B cell (primary cell): ENCODE results near the gene DCTN3. TPM values are rescaled to one million over a fixed set of nuclear protein-coding genes. Genes with fewer than 3 reads are reported as not detected.

Experiments used
- ATAC-seq: fragments of 200-7000 bp; cut with Tn5 transposase; one replicate; pipeline ENCODE4 v1.10.0; 2021; ENCODE audit warnings: low read depth, mild to moderate bottlenecking, moderate number of reproducible peaks, moderate library complexity
- CTCF ChIA-PET: fragments of 350-600 bp; sonication (Branson Sonifier 250); formaldehyde crosslinking; loops from one replicate; lab custom pipeline; 2021; ENCODE audit warnings: antibody characterized with exemption, inconsistent platforms; lab: Charles Lee
- POLR2A ChIA-PET: fragments of 350-600 bp; sonication (Branson Sonifier 250); formaldehyde crosslinking; loops from one replicate; lab custom pipeline; 2021; ENCODE audit warnings: antibody characterized with exemption; lab: Charles Lee
- DNase-seq: peaks from one replicate; pipeline ENCODE4 v3.0.0; 2013
- H2AFZ ChIP-seq: 2 replicates; pipeline ENCODE4 v1.6.1; 2012; ENCODE audit warnings: mild to moderate bottlenecking, low read depth, low read length; ENCODE audit not compliant: insufficient read depth, poor library complexity, severe bottlenecking
- H3K27ac ChIP-seq, 2 donors: 1 replicate in 1 of 2; 2 replicates in 1 of 2; pipeline ENCODE4 v1.5.1; 2012 to 2013; ENCODE audit warnings: low read length in 2 of 2, mild to moderate bottlenecking in 2 of 2, moderate library complexity in 1 of 2
- H3K27me3 ChIP-seq, 4 experiments: fragments of 200-600 bp in 1 of 4; sonication (generic) in 1 of 4; replicated peaks in 1 of 4; 1 replicate in 2 of 4; 2 replicates in 2 of 4; pipeline versions ENCODE4 v1.6.1 to v1.7.0; 2013 to 2016; ENCODE audit warnings: low read length in 3 of 4, mild to moderate bottlenecking in 2 of 4, mixed read lengths in 1 of 4, moderate library complexity in 1 of 4; ENCODE audit not compliant: insufficient read depth in 4 of 4, control insufficient read depth in 3 of 4; ENCODE audit errors: control extremely low read depth in 1 of 4
- H3K36me3 ChIP-seq, 2 experiments: replicated peaks in 1 of 2; 1 replicate in 1 of 2; 2 replicates in 1 of 2; pipeline versions ENCODE4 v1.6.1 to v1.7.1; 2013; ENCODE audit warnings: low read length in 1 of 2; ENCODE audit not compliant: insufficient read depth in 2 of 2, control insufficient read depth in 1 of 2; ENCODE audit errors: control extremely low read depth in 1 of 2, extremely low read depth in 1 of 2
- H3K4me1 ChIP-seq, 2 donors: fragments of 200-600 bp in 1 of 2; sonication (generic) in 1 of 2; 1 replicate in 1 of 2; 2 replicates in 1 of 2; pipeline versions ENCODE4 v1.5.1 to v1.6.1; 2013 to 2017; ENCODE audit warnings: low read length in 2 of 2; ENCODE audit not compliant: control insufficient read depth in 2 of 2, insufficient read depth in 2 of 2
- H3K4me2 ChIP-seq: replicated peaks from 2 replicates; pipeline ENCODE3; 2012; ENCODE audit warnings: mild to moderate bottlenecking, low read depth, low read length; ENCODE audit not compliant: poor library complexity, severe bottlenecking
- H3K4me3 ChIP-seq, 5 experiments: fragments of 200-600 bp in 1 of 5; sonication (generic) in 1 of 5; 1 replicate in 3 of 5; 2 replicates in 2 of 5; pipeline versions ENCODE4 v1.5.1 to v1.7.0; 2011 to 2016; ENCODE audit warnings: low read length in 4 of 5, mild to moderate bottlenecking in 4 of 5, low read depth in 2 of 5, control low read depth in 1 of 5, moderate library complexity in 1 of 5; ENCODE audit not compliant: insufficient read depth in 1 of 5; ENCODE audit errors: control extremely low read depth in 1 of 5, extremely low read depth in 1 of 5
- H3K79me2 ChIP-seq: fragments of 200-600 bp; sonication (generic); one replicate; pipeline ENCODE4 v1.6.0; 2016; ENCODE audit warnings: low read length; ENCODE audit not compliant: control insufficient read depth, insufficient read depth
- H3K9ac ChIP-seq: fragments of 200-600 bp; sonication (generic); 2 replicates; pipeline ENCODE4 v1.6.1; 2017; ENCODE audit warnings: mild to moderate bottlenecking, low read length, moderate library complexity
- H3K9me3 ChIP-seq, 3 donors: one replicate each; pipeline versions ENCODE4 v1.6.1 to v1.7.1; 2013; ENCODE audit warnings: low read length in 2 of 3; ENCODE audit not compliant: control insufficient read depth in 2 of 3, insufficient read depth in 1 of 3; ENCODE audit errors: control extremely low read depth in 1 of 3
- H4K20me1 ChIP-seq: 2 replicates; pipeline ENCODE4 v1.6.0; 2012; ENCODE audit warnings: mild to moderate bottlenecking, low read length; ENCODE audit not compliant: insufficient read depth, control insufficient read depth, poor library complexity, severe bottlenecking
- H3K27ac Mint-ChIP-seq: one replicate; pipeline ENCODE4 v1.8.0; 2021; ENCODE audit warnings: mixed read lengths
- H3K27me3 Mint-ChIP-seq: one replicate; pipeline ENCODE4 v1.8.0; 2021; ENCODE audit warnings: mixed read lengths
- H3K4me1 Mint-ChIP-seq: one replicate; pipeline ENCODE4 v1.8.0; 2021; ENCODE audit warnings: mixed read lengths
- H3K4me3 Mint-ChIP-seq: one replicate; pipeline ENCODE4 v1.8.0; 2021; ENCODE audit warnings: mixed read lengths
- H3K9me3 Mint-ChIP-seq: one replicate; pipeline ENCODE4 v1.8.0; 2022; ENCODE audit warnings: mixed read lengths; ENCODE audit not compliant: insufficient read depth
- CTCF ChIP-seq: fragments of 200-600 bp; IDR thresholded peaks from one replicate; pipeline ENCODE4 v1.8.0; 2022; ENCODE audit warnings: antibody characterized with exemption, mild to moderate bottlenecking
- EZH2 ChIP-seq: IDR thresholded peaks from 2 replicates; pipeline ENCODE4 v1.6.1; 2012; ENCODE audit warnings: borderline replicate concordance, low read depth, mild to moderate bottlenecking, moderate library complexity, low read length; ENCODE audit not compliant: insufficient read depth, poor library complexity, severe bottlenecking
- WGBS: methylation state at CpG from one replicate; pipeline ENCODE4 v1.1.5; 2013; ENCODE audit warnings: missing lambda C conversion rate; ENCODE audit not compliant: insufficient coverage; 5-methylcytosine and 5-hydroxymethylcytosine counted together
- intact Hi-C: fragments of 100-400 bp; cut with micrococcal nuclease; formaldehyde crosslinking; loops from one replicate; pipeline ENCODE4 v1.10.0; 2022
- polyA plus RNA-seq: library from polyadenylated mRNA; depleted of rRNA; stranded (reverse); fragments of >200 nt; gene quantifications from 2 replicates; pipeline ENCODE4 v1.2.3, GENCODE V29; 2012
- total RNA-seq, 2 donors: library from RNA; stranded (reverse); fragments of 120-200 nt in 1 of 2; gene quantifications; 1 replicate in 1 of 2; 2 replicates in 1 of 2; pipeline versions ENCODE4 v1.2.3 to v1.2.4, GENCODE V29; 2013 to 2022

The DCTN3 gene
- total and polyA plus RNA-seq, 2 donors (not counting 1 experiment from before 2014, with no cell fraction given): 48.2 to 75.0 TPM

- CTCF ChIA-PET: interaction anchor here (1.2 kb wide), 1 partner anchor 23 kb away, joined by 3 read pairs; no protein-coding TSS in a partner anchor
- Histone ChIP-seq H3K4me3 (no peak overlapping the region), H4K20me1 (no peaks in the 10 kb centered on the region), H3K27me3 (peaks cover 0 to 31% (median 3%) of the 10 kb centered on the region in 4 experiments), H3K9ac (no peak overlapping the region), H3K9me3 (no peaks in the 10 kb centered on the region), H3K4me2 (no peak overlapping the region), H3K4me1 (no peaks in the 10 kb centered on the region), H2AFZ (no peak overlapping the region), H3K27ac (no peak overlapping the region), H3K79me2 (no peaks in the 10 kb centered on the region), H3K36me3 (no peaks in the 10 kb centered on the region)
- Mint-ChIP-seq H3K4me1 (no peaks in the 10 kb centered on the region), H3K27me3 (peaks cover 50% of the 10 kb centered on the region), H3K27ac (no peak overlapping the region), H3K9me3 (no peaks in the 10 kb centered on the region), H3K4me3 (no peak overlapping the region)
- intact Hi-C loops: no loop called here
- no peak for DNase-seq
- ATAC-seq: no peak
- 89% methylated on average over 11 of the region's 11 CpGs for WGBS
- POLR2A ChIA-PET: no interaction called here
- no peak for TF ChIP-seq EZH2
- no peak for TF ChIP-seq CTCF
These were observed 49.9 kb downstream of the DCTN3 start for GRCh38 chr9:34570376-34570775.

- H3K27ac ChIP-seq: no peak overlapping the region
- no peak overlapping the region for H3K4me2 ChIP-seq
- H3K4me1 ChIP-seq: no peaks in the 10 kb centered on the region
- no peak overlapping the region for H3K27ac Mint-ChIP-seq
- H3K4me3 ChIP-seq: no peak overlapping the region
- no peak overlapping the region for H3K9ac ChIP-seq
- H3K9me3 Mint-ChIP-seq: peaks cover under 1% of the 10 kb centered on the region
- ATAC-seq (no peak), DNase-seq (no peak)
- ChIA-PET POLR2A (no interaction called here), CTCF (no interaction called here)
- H3K36me3 ChIP-seq: no peaks in the 10 kb centered on the region
- H3K79me2 ChIP-seq: no peaks in the 10 kb centered on the region
- H2AFZ ChIP-seq: no peak overlapping the region
- intact Hi-C loops: no loop called here
- peaks cover 52% of the 10 kb centered on the region for H3K27me3 Mint-ChIP-seq
- WGBS: 77% methylated on average over 11 of the region's 12 CpGs
- no peak overlapping the region for H3K4me3 Mint-ChIP-seq
- H4K20me1 ChIP-seq: no peaks in the 10 kb centered on the region
- H3K27me3 ChIP-seq: peaks cover 0 to 22% (median 0%) of the 10 kb centered on the region in 4 experiments
- no peaks in the 10 kb centered on the region for H3K9me3 ChIP-seq
- no peaks in the 10 kb centered on the region for H3K4me1 Mint-ChIP-seq
- no peak for TF ChIP-seq CTCF
- no peak for TF ChIP-seq EZH2
These were observed 51.5 kb downstream of the DCTN3 start for GRCh38 chr9:34568774-34569173.
